Endometrial microvascular endothelial cells (primary cell): Measurements from ENCODE around the gene SLC6A18. TPM values are rescaled to one million over a fixed set of nuclear protein-coding genes. Genes with fewer than 3 reads are reported as not detected.

ENCODE experiments used
- in situ Hi-C: cut with HindIII; loops from 2 replicates; pipeline ENCODE4 v1.10.0; 2017; ENCODE audit warnings: low sequenced_read_pairs, low pct_unique_long_range_greater_than_20kb; ENCODE audit errors: inconsistent ontology term
- total RNA-seq: library from RNA; depleted of rRNA; stranded (reverse); fragments of >200 nt; gene quantifications from one replicate; pipeline ENCODE4 v1.2.3, GENCODE V29; 2015; ENCODE audit errors: inconsistent ontology term

SLC6A18 gene
- total RNA-seq, 1 donor from 2014 or later: not detected

DNA sequence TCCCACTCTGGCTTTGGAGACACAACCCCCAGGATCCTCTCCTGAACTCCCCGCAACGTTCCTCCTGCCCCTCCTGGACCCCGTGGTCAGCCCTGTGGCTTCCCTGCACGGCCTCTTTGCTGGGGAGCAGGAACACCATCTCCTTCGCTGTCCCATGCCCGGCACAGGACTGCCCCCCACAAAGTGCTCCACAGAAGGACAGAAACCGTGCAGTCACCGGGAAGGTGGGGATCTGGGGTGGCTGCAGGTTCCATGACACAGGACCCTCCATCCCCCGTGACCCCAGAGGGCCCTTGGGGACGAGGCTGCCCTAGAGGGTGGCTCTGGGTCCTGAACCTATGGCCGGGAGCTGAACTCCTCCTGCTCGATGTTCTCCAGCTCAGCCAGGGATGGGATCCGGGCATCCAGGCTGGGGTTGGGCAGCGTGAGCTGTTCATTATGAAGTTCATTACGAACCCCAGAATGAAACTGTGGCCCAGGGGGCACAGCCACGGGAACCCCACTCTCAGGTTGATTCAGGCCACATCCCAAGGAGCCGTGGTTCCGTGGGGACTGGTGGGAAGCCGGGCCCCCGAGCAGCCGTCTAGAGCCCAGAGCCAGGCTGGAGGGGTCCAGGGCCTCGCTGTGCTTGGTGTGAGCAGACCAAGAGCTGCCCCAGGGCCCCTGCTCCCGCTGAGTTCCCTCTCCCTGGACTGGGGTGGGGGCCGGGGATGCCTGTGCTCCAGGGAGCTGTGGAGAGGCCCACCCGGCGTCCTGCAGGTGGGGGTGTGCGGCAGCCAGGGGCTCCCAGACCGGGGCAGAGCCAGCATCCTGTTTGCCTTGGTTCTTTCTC is 24.5 kb upstream of the SLC6A18 start:
- in situ Hi-C loops: no loop called here

DNA sequence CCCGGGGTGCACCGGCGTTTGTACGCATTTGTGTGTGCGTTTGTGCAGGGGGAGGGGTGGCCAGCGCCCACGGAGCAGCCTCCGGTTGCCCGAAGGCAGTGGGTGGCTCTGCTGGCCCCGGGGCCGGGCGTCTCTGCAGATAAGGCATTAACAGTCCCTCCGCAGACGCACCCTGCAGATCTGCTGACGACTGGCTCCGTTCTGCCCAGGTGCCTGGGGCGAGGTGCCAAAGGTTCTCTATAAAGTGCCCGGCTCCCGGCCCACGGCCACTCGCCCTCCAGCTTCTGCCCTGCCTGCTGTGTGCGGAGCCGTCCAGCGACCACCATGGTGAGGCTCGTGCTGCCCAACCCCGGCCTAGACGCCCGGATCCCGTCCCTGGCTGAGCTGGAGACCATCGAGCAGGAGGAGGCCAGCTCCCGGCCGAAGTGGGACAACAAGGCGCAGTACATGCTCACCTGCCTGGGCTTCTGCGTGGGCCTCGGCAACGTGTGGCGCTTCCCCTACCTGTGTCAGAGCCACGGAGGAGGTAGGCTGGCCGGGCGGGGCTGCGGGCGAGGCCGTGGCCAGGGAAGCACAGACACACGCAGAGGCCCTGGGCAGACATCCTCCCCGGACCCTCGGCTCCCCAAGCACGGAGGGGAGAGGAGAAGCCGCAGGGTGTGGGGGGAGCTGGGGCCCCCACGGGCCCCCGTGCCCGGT is 23.7 kb upstream of the SLC6A18 start, which contains the start of gene SLC6A19:
Gene SLC6A19, plus strand, starts transcription at position 269 of the 699 bp plus-strand sequence. Its CDS starts 56 bp downstream, at position 325.
- in situ Hi-C loops: no loop called here

DNA sequence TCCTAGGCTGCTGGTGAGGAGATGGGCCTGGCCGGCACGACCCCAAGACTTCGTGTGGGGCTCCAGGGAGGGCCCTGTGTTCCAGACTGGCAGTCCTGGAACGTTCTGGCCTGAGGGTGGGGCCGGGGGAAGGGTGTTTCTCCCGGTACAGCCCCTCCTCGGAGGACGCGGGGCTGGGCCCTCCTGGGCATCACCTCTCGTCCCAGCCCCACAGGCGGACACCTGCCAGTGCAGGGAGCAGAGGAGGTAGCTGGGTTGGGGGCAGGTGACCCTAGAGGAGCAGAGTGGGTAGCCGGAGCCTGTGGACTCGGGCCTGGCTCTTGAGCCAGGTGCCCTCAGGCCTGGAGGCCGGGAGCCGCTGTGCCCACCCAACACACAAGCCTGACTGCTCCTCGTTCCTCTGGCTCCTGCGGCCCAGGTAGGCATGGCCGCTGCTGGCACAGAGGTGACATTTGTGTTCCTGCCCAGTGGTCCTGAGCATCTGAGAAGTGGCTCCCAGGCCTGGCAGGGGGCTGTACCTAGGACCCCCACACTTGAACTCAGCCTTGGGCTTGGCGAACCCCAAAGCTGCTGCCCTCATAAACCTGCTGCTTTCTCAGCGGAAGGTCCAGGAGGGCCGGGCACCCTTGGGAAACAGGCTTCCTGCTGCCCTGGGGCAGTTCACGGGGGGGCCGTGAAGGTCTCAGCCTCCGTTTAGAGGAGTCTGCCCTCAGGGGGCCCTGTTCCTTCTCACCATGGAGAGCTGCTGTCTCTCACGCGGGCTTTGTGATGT is 23.0 kb upstream of the SLC6A18 start:
- in situ Hi-C loops: no loop called here

DNA sequence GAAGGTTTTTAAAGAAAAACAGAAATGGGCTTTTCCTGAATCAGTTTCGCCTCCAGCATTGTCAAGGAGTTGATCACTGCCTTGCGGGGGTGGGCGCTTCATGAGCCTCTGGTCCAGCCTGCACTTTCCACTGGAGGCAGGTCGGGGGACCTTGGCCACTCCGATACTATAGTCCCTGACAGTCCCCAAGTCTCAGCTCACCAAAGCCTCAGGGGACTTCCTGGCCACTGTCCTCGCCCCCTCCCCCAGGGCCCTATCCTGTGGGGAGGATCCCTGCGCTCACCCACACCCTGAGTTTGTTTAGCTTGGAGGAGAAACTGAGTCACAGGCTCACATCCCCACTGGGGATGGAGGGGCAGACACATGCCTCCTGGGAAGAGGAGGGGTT is 22.4 kb upstream of the SLC6A18 start:
- in situ Hi-C loops: no loop called here

DNA sequence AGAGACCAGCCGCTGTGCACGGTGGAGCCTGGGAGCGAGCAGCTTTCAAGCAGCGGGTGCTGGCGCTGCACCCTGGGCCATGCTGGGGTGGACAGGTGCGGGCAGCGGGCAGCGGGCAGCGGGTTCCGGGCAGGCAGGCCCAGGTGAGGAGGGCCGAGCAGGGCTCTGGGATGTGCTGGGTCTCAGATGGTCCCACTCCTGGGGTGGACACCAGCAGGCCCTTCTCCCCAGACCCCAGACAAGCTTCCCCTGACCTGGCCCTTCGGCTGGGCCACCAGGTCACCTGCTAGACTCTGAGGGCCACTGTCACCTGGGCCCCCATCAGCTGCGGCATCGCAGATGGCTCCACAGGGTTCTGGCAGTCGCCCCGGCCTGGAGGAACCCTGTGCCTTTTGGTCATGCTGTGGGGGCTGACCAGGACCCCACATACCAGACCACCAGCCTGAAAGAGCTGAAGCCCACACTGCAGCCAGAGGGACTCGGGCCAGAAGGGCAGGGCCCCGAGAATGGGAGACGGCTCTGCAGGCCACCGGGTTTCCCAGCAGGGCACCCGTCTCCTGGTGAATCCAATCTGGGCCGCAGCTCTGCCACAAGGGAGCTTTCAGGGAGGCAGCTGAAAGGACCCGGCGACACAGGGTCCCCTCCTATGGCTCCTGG is 21.7 kb upstream of the SLC6A18 start:
- in situ Hi-C loops: no loop called here

DNA sequence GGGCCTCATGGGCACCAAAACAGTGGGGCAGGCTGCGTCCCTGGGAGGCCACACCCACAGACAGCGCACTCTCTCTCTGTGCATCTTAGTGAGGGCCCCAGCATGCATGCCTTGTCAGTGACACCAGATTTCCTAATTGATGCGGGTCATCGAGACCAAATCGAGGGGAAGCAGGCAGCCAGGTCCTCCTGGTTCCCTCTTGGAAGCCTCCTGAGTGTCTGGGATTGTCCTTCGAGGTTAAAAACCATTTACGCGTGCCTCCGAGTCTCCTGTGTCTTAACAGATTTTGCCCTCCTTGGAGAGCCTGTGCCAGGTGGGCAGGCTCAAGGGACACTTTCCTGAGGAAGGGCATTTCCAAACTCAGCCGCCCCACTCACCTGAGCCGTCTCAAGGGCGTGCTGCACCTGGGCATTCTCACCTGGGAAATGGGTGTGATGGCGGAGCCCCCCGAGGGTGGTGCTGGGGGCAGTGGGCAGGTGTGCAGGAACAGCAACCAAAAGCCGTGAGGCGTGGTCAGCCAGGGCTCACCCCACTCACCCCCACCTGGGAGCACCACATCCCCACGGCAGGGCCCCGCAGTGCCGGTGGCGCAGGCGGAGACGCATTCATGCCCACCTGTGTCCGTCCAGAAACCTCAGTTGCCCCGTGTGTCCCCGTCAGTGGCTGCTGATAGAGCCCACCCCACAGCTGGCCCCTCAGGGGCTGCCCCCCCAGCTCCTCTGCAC is 21.1 kb upstream of the SLC6A18 start:
- in situ Hi-C loops: no loop called here

DNA sequence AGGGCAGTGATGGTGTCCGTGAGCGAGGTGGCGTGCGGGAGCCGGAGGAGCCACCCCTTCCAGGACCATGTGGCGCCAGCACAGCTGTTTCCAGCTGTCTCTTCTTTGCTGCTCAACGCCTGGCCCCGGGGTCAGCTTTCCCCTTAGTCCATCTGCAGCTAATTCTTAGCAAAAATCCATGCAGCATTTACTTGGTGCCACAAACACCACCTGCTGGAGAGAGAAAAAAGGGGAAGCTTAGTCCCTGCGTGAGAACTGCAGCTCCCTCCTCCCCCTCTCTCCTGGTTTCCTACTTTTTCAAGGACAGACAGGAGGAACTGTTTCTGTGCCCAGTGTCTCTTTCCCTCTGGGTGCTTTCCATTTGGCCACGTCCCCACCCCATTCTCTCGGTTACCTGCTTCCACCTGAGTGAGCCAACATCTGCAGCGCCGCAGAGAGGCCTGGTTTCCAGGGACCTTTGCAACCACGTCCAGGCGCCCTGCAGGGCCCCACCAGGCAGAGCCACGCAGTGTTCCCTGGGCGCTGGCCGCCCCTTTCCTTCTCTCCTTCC is 20.4 kb upstream of the SLC6A18 start:
- in situ Hi-C loops: no loop called here

DNA sequence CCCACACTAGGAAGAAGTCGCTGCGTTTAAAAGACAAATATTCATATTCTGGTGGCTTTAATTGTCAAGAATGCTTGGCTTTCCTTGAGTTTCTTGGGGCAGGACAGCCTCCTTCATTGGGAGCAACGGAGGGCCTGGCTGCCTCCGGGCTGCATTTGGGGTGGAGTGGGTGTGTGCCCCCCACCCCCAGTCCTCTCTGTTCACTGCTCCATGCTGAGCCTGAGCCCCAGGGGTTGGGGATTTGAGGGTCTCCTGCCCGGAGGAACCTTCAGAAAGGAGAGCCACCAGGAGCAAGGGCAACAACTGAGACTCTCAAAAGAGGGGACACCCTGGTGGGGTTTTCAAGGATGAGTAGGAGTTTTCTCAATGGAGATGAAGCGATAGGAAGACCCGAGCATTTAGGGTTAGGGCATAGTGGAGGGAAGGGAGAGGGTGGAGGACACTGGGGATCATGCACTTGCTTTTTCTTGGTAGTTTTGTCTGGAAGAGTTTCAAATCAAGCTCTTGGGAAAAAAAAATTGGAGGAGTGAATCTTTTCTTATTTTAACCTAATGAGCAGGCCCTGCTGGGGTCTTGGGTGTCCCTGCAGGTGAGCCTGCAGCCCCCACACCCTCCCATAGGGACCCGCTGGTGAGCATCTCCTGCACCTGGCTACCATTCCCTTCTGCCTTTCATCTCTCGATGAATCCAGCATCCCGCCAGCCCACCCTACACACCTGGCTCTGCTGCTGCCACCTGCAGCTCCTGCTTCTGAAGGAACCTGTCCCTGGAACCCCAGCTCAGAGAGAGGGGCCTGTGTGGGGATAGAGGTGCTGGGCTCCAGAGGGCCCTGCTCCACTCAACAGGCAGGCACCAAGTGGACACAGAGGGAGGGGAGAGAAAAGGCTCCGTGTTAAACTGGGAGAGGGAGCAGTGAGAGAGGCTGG is 19.7 kb upstream of the SLC6A18 start:
- in situ Hi-C loops: no loop called here

DNA sequence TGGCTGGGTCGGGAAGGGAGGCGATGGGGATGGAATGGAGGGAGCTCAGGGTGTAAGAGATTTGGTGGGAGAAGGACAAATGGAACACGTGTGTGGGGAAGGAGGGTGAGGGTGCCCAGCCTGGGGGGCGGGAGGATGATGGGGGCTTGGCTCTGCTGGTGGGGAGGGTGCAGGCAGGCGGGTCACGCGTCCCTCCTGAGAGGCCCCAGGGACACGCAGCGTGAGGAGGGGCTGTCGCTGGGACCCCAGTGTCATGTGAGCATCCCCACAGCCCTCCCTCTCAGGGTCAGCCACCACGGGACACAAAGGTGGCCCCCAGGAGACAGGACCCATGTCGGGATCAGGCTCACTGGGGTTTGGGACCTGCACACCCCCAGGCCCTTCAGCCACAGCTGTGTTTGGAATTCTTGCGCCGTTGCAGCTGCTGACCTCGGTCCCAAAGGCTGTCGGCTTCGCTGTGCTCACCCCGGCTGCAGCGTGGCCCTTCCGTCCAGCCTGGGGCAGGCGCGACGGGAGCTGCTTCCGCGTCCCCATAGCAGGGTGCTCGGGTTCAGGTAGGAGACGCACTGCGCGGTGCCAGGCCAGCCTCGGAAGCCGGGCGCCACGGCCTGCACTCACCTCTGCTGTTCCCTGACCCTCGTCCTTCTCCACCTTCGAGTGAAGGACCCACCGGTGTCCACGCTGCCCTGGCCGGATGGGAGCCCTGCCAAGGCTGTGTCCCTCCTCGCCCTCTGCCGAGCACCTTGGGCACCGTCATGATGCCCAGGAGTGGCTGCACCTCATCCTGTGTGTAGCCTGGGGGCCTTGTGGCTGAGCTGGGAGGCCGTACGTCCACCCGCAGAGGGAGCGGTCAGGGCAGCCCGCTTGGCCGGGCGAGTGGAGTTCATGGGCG is 18.4 kb upstream of the SLC6A18 start:
- in situ Hi-C loops: no loop called here

DNA sequence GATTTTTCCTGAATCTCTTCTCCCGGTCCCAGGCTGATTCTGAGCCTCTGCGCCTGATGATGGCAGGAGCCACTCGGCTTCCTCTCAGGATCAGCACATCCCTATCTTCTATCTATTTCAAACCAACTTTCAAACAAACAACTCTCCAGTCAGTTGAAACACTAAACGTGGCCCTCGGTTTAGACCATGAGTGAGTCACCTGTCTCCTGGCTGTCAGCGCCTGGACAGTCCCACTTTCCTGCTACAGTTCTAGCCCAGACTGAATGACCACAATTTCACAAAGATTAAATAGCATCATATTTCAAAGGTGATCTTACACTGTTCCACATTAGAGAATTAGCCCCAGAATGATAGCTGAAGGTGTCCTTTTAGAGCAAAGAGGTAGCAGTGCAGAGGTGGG is 17.6 kb upstream of the SLC6A18 start:
- in situ Hi-C loops: no loop called here

DNA sequence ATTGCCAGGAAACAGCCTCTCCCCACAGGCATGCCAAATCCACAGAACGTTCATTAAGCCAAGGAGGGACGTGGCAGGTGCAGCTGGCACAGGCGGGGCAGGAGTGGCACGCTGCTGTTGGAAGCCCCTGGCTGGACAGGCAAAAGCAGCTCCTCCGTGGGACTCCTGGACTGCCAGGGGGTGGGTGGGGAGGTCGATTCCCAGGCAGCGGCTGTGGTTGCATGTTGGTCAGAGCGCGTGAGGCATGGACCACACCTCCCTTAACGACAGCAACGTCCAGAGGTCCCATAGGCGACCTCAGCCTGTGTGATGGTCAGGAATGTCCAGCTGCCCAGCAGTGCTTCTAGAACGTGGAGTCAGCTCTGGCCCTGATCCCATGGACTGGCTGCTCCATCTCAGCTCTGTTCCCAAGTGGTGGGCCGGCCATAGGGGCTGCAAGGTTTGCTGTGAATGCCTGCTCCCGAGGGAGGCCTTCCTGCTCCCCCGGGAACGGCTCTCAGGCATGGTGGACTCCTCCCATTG is 16.9 kb upstream of the SLC6A18 start:
- in situ Hi-C loops: no loop called here

DNA sequence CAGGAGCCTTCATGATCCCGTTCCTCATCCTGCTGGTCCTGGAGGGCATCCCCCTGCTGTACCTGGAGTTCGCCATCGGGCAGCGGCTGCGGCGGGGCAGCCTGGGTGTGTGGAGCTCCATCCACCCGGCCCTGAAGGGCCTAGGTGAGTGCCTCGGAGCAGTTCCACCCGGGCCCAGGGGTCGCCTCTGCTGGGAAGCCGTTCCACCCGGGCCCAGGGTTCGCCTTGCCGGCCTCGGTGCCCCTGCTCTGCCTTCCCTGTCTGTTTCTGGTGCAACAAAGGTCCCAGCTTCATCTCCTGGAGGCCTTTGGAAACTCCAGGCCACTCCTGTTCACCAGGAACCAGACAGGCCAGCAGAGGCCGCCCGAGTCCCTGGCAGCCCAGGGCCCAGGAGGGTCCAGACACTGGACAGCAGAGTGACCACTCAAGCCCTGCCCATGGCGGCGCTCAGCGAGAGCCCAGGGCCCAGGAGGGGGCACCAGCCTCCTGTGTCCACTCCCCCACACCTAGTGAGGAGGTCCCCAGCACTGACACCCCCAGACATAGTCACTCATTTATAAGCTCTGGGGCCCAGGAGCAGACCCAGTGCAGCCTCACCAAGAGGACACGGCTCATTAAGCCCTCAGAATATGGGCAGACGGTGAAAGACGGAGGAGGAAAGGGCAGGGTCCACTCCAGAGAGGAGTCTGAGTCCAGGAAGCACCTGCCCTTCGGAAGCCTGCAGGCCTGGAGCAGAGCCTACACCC is 16.3 kb upstream of the SLC6A18 start:
- in situ Hi-C loops: no loop called here

DNA sequence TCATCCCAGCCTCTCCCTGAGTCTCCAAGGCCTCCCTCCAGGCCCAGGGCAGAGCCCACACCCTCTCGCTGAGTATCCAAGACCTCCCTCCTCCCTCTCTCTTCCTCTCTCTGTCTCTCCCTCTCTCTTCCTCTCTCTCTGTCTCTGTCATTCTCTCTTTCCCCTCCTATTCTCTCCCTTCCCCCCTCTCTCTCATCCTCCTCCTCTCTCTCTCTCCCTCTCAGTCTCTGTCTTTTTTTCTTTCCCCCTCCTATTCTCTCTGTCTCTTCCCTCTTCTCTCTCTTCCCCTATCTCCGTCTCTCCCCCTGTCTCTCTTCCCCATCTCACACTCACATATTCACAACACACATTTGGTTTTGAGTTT is 15.7 kb upstream of the SLC6A18 start:
- in situ Hi-C loops: no loop called here

DNA sequence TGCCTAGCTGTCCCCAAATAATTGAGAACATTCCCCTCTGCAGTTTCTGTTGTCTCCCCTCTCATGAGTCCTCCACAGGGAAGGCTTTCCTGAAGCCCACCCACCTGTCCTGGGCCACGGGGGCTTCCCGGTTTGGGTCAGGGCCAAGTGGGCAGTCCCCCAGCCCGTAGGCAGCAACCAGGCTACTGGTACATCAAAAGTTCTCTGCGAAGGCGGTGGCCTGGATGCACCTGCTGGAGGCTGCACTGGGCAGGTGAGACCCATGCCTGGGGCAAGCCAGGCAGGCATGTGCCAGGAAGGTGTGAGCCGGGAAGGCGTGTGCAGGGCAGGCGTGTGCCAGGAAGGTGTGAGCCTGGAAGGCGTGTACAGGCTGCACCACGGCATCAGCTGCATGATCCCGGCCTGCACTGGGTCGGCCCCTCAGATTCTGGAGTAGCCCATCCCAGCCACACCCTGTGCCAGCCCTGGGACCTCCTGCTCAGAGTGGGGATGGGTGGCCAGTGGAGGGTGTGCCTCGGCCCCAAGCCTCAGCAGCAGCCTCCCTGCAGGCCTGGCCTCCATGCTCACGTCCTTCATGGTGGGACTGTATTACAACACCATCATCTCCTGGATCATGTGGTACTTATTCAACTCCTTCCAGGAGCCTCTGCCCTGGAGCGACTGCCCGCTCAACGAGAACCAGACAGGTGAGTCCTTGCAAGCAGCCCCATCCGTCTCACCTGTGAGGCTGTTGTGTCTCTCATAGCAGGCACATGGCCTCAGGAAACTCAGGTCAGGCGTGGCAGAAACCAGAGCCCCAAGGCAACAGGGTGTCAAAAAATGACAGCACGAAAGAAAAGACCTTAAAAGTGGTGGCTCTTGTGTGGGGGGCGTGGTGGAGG is 15.0 kb upstream of the SLC6A18 start:
- in situ Hi-C loops: no loop called here

DNA sequence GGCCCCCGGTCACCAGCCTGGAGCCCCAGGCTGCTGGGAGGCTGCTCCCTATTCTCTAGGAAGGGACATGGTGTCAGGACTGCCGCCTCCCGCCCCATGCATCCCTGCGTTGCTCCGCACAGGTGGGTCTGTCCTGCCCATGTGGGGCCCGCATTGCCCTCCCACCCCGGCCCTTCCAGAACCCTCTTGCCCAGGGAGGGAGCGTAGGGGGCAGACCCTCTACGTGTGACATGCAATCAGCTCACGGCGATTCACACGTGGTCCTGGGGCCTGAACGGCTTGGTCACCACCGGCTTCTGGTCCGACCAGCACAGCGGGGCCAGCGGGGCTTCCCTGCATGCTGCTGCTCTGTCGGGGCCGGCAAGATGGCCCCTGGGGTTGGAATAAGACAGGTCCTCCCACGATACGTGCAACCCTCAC is 14.3 kb upstream of the SLC6A18 start:
- in situ Hi-C loops: no loop called here
